Upper lobe of left lung (tissue), 6 donors: ENCODE data around the gene RMI1. TPM values are rescaled to one million over a fixed set of nuclear protein-coding genes. Genes with fewer than 3 reads are reported as not detected.
"Not testable (repeated sequence)": the region's sequence is repeated elsewhere in the genome, so short reads cannot be mapped to it uniquely, and the experiment has no call there.

ENCODE experiments used
- ATAC-seq, 2 donors: fragments of 200-7000 bp; cut with Tn5 transposase; one replicate each; pipeline ENCODE4 v1.9.1; 2022; ENCODE audit warnings: mild to moderate bottlenecking in 2 of 2, moderate library complexity in 2 of 2; ENCODE audit not compliant: low FRiP score in 2 of 2
- DNase-seq, 2 donors: peaks; one replicate each; pipeline ENCODE4 v3.0.0-alpha.2; 2019 to 2020
- H3K27ac ChIP-seq, 4 donors: fragments of 200-600 bp; sonication (generic); one replicate each; pipeline ENCODE4 v1.5.1; 2016 to 2019
- H3K27me3 ChIP-seq, 4 donors: fragments of 200-600 bp; sonication (generic); one replicate each; pipeline ENCODE4 v1.5.1; 2017 to 2019
- H3K36me3 ChIP-seq, 4 donors: fragments of 200-600 bp; sonication (generic); one replicate each; pipeline ENCODE4 v1.5.1; 2016 to 2019
- H3K4me1 ChIP-seq, 4 donors: fragments of 200-600 bp; sonication (generic); one replicate each; pipeline ENCODE4 v1.5.1; 2018 to 2019
- H3K4me3 ChIP-seq, 4 donors: fragments of 200-600 bp; sonication (generic); one replicate each; pipeline ENCODE4 v1.5.1; 2017 to 2019; ENCODE audit warnings: mild to moderate bottlenecking in 2 of 4, moderate library complexity in 1 of 4
- H3K9me3 ChIP-seq, 4 donors: fragments of 200-600 bp; sonication (generic); one replicate each; pipeline ENCODE4 v1.5.1; 2018 to 2019
- EP300 ChIP-seq, 4 donors: sonication (generic); formaldehyde crosslinking; IDR thresholded peaks; one replicate each; pipeline ENCODE4 v1.5.1; 2017; ENCODE audit warnings: antibody characterized with exemption in 4 of 4, control low read depth in 2 of 4
- POLR2A ChIP-seq, 4 donors: fragments of 450-650 bp; IDR thresholded peaks; one replicate each; pipeline ENCODE4 v1.5.1; 2016 to 2017; ENCODE audit warnings: antibody characterized with exemption in 4 of 4, mild to moderate bottlenecking in 2 of 4
- POLR2AphosphoS5 ChIP-seq, 2 donors: sonication (generic); formaldehyde crosslinking; IDR thresholded peaks; one replicate each; pipeline ENCODE4 v1.5.1; 2017; ENCODE audit warnings: antibody characterized with exemption in 2 of 2
- WGBS, 2 donors: methylation state at CpG; one replicate each; pipeline ENCODE4 v1.1.5; 2017 to 2018; 5-methylcytosine and 5-hydroxymethylcytosine counted together
- total RNA-seq, 6 donors: library from RNA; depleted of rRNA in 4 of 6; stranded (reverse); fragments of >200 nt in 4 of 6; gene quantifications; one replicate each; pipeline versions ENCODE4 v1.1.0 to v1.2.1, GENCODE V29; 2016 to 2021
- TF ChIP-seq, protein P1 (sequence below), 6 experiments: fragments of 450-650 bp in 4 of 6; fragments of 200-600 bp in 2 of 6; sonication (generic) in 2 of 6; IDR thresholded peaks; one replicate each; pipeline ENCODE4 v1.5.1; 2016 to 2019; ENCODE audit warnings: antibody characterized with exemption in 6 of 6
- donor health status: DM: no; HTN: no; CAD: no; lungs with moderate emphysema.
- donor health status: DM: no; HTN: yes; CAD: no; lungs with severe emphysema.

The RMI1 gene
- total RNA-seq, 6 donors from 2014 or later, result 0.55 to 11.5 (median 5.8) TPM

DNA sequence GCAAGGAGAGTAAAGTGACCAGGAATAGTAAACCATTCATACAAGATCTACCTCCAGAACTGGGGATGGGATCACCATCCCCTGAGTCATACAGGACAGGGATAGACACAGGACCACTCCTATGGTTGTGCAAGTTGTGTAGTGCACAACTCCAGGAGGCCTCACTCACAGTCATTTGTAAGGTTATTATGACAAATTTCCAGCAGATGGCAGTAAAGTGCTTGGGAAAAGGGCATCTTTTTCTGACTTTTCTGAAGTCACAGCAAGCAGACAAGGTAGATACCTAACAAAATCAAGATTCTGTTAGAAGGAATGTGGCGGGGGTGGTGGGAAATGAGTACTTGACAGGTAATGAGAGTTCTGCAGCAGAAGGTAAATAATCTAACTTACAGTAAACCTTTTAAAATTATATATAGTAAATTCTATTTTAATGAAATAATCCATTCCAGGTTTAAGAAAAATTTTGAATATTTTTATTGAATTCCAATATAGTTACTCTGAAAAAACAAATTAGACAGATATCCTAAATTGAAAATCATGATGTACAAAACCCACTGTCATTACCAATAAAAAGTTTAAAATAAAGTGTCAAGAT is 42.6 kb upstream of the RMI1 start:
- H3K4me3 ChIP-seq, result no peak overlapping the region
- H3K9me3 ChIP-seq, result no peaks in the 10 kb centered on the region
- H3K27me3 ChIP-seq, result no peaks in the 10 kb centered on the region
- no peak for TF ChIP-seq POLR2A (IDR thresholded peaks at IDR 0.05)
- TF ChIP-seq, protein P1, sequence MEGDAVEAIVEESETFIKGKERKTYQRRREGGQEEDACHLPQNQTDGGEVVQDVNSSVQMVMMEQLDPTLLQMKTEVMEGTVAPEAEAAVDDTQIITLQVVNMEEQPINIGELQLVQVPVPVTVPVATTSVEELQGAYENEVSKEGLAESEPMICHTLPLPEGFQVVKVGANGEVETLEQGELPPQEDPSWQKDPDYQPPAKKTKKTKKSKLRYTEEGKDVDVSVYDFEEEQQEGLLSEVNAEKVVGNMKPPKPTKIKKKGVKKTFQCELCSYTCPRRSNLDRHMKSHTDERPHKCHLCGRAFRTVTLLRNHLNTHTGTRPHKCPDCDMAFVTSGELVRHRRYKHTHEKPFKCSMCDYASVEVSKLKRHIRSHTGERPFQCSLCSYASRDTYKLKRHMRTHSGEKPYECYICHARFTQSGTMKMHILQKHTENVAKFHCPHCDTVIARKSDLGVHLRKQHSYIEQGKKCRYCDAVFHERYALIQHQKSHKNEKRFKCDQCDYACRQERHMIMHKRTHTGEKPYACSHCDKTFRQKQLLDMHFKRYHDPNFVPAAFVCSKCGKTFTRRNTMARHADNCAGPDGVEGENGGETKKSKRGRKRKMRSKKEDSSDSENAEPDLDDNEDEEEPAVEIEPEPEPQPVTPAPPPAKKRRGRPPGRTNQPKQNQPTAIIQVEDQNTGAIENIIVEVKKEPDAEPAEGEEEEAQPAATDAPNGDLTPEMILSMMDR (IDR thresholded peaks at IDR 0.05), result peak; percentile 43 to 75 (median 61)
- no peak for TF ChIP-seq EP300 (IDR thresholded peaks at IDR 0.05)
- no peak for TF ChIP-seq POLR2AphosphoS5 (IDR thresholded peaks at IDR 0.05)
- 28 to 38% methylated on average over 1 of the region's 1 CpG for WGBS, 2 donors
- H3K36me3 ChIP-seq, result peaks cover 5 to 38% (median 12%) of the 10 kb centered on the region in 4 donors
- no peak overlapping the region for H3K27ac ChIP-seq
- H3K4me1 ChIP-seq, result peaks cover 12 to 19% (median 15%) of the 10 kb centered on the region in 4 donors
- DNase-seq (no peak), ATAC-seq (peak; percentile 61 to 71)

DNA sequence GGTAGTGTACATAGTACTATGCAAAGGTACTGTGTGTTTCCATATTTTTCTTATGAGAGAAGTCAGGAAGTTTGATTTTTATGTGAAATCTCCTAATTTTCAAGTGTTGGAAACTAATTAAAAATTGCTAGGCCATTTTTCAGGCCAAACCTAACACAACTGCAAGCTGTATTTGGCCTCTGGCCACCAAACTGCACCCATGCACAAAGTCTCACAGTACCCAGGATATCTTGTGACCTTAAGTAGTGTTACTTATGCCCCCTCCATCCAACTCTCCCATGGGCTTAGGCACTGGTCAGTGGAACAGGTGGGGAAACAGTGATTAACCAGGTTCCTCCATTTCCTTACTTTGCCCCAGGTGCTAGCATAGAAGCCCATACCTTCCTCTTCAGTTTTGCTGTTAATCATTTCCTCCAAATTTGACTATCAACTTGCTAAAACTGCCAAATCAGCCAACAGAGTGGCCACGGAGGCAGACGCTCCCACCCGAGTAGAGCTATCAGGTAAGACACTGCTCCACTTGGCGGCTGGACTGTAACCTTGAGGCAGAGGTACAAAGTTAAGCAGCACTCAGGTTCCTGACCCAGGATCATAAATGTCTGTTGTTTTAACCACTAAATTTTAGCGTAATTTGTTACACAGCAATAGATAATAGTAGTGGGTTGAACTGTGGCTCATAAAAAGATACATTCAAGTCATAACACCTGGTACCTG is 39.9 kb upstream of the RMI1 start:
- H3K4me3 ChIP-seq, result no peak overlapping the region
- WGBS, 2 donors, result 92 to 95% methylated on average over 5 of the region's 5 CpGs
- no peaks in the 10 kb centered on the region for H3K27me3 ChIP-seq
- TF ChIP-seq POLR2A (IDR thresholded peaks at IDR 0.05) (no peak), EP300 (IDR thresholded peaks at IDR 0.05) (no peak)
- H3K9me3 ChIP-seq, result no peaks in the 10 kb centered on the region
- H3K27ac ChIP-seq, result no peak overlapping the region
- DNase-seq (no peak), ATAC-seq (no peak)
- no peaks in the 10 kb centered on the region for H3K4me1 ChIP-seq
- H3K36me3 ChIP-seq, result peaks cover 10 to 61% (median 19%) of the 10 kb centered on the region in 4 donors

DNA sequence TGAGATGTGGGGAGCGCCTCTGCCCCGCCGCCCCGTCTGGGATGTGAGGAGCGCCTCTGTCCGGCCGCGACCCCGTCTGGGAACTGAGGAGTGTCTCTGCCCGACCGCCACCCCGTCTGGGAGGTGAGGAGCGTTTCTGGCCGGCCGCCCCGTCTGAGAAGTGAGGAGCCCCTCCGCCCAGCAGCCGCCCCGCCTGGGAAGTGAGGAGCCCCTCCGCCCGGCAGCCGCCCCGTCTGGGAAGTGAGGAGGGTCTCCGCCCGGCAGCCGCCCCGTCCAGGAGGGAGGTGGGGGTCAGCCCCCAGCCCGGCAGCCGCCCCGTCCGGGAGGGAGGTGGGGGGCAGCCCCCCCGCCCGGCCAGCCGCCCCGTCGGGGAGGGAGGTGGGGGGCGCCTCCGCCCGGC is 32.5 kb upstream of the RMI1 start:
- H3K27me3 ChIP-seq, H3K9me3 ChIP-seq, H3K27ac ChIP-seq, ATAC-seq, H3K4me3 ChIP-seq, H3K4me1 ChIP-seq: not testable (repeated sequence)
- peaks cover 4 to 56% (median 12%) of the 10 kb centered on the region in 4 donors for H3K36me3 ChIP-seq
- 94% methylated on average over 32 of the region's 39 CpGs; no CpG with 5 or more reads in 1 of the 2 donors for WGBS, 2 donors
- DNase-seq, result peak in 1 of 2 donors; percentile 81

DNA sequence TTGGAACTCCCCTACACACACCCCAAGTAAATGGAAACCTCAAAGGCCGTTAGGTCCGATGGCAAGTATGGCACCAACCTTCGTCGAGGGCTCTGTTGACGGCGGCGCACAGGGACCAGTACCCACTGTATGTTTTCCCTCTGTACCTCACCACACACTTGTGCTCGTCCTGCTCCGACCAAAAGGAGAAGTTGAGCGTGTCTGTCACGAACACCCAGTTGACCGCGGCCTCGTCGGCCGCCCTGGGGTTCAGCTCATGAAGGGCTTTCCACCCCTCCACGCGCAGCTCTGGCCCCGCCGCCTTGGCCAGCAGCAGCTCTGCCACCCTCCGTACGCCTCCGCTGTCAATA is 24.5 kb upstream of the RMI1 start:
- Histone ChIP-seq H3K4me3 (peak overlapping the region; percentile 57 to 73 (median 60)), H3K4me1 (peaks cover 8 to 20% (median 13%) of the 10 kb centered on the region in 4 donors), H3K36me3 (peaks cover 0 to 30% (median 2%) of the 10 kb centered on the region in 4 donors), H3K9me3 (no peaks in the 10 kb centered on the region), H3K27me3 (no peaks in the 10 kb centered on the region), H3K27ac (peak overlapping the region; percentile 88 to 98 (median 91))
- TF ChIP-seq POLR2AphosphoS5 (IDR thresholded peaks at IDR 0.05) (no peak), POLR2A (IDR thresholded peaks at IDR 0.05) (no peak), EP300 (IDR thresholded peaks at IDR 0.05) (no peak)
- TF ChIP-seq, protein P1 (IDR thresholded peaks at IDR 0.05), result no peak
- ATAC-seq, result peak; percentile 83 to 85
- DNase-seq, result peak; percentile 70 to 91
- WGBS, 2 donors, result 14 to 21% methylated on average over 16 to 23 of the region's 23 CpGs

DNA sequence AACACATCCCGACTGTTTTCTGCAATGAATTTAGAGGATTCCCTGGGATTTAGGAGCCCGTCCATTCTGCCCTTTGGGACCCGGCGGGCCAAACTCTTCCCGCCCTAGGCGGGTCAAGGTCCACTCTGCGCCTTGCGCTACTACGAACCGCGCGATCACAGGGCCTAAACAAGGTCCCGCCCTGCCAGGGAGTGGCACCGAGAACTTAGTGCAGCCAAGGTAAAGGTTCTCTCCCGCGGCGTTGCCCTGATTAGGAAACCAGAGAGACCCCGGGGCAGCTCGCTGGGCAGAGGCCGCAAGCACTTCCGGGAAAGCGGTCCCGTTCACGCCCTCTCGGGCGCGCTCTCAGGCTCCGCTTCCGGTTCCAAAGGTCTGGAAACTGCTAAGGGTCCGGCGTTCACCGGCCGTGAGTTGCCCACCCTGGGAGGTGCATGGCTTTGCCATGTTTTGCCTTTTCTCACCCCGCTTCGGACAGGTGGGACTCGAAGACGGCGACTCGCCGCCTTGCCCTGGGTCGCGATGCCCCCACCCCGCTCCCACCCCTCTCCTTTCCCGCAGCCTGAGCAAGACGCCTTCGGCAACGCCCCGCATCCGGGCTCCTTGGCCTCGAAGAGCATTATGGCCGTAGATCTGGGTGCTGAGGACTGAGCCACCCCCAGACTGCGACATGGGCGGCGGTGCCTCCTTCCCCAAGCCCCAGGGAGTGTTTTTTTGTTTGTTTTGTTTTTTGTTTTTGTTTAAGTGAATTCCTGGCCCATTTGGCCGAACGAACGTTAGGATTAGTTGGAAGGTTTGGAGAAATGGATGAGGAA is 24.0 kb upstream of the RMI1 start:
- peak; percentile 95 to 97 for ATAC-seq
- WGBS, 2 donors, result 5 to 9% methylated on average over 13 to 45 of the region's 57 CpGs
- peaks cover 8 to 20% (median 13%) of the 10 kb centered on the region in 4 donors for H3K4me1 ChIP-seq

More for the DNA sequence above, 24.0 kb upstream of the RMI1 start:
- H3K36me3 ChIP-seq, result peaks cover 0 to 24% (median 2%) of the 10 kb centered on the region in 4 donors
- DNase-seq, result peak; percentile 87 to 93
- no peaks in the 10 kb centered on the region for H3K9me3 ChIP-seq
- peak overlapping the region; percentile 57 to 73 (median 60) for H3K4me3 ChIP-seq
- TF ChIP-seq POLR2AphosphoS5 (IDR thresholded peaks at IDR 0.05), result peak; percentile 41 to 42
- TF ChIP-seq EP300 (IDR thresholded peaks at IDR 0.05), result no peak
- TF ChIP-seq, protein P1 (IDR thresholded peaks at IDR 0.05), result no peak
- TF ChIP-seq POLR2A (IDR thresholded peaks at IDR 0.05), result peak in 2 of 4 donors; percentile 61 to 66
- H3K27ac ChIP-seq, result peak overlapping the region; percentile 88 to 98 (median 91)
- no peaks in the 10 kb centered on the region for H3K27me3 ChIP-seq
